Stimulated activated naive CD4-positive, alpha-beta T cell treated with Interleukin-2 at 50 U/mL for 16 hours (primary cell): ENCODE measurements around the gene SPDYE9.
"Not testable (repeated sequence)": the region's sequence is repeated elsewhere in the genome, so short reads cannot be mapped to it uniquely, and the experiment has no call there.

ENCODE experiments used
- DNase-seq: peaks from one replicate; lab custom pipeline; 2025; lab: John Stamatoyannopoulos, UW

The SPDYE9 gene, protein sequence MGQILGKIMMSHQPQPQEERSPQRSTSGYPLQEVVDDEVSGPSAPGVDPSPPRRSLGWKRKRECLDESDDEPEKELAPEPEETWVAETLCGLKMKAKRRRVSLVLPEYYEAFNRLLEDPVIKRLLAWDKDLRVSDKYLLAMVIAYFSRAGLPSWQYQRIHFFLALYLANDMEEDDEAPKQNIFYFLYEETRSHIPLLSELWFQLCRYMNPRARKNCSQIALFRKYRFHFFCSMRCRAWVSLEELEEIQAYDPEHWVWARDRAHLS

DNA sequence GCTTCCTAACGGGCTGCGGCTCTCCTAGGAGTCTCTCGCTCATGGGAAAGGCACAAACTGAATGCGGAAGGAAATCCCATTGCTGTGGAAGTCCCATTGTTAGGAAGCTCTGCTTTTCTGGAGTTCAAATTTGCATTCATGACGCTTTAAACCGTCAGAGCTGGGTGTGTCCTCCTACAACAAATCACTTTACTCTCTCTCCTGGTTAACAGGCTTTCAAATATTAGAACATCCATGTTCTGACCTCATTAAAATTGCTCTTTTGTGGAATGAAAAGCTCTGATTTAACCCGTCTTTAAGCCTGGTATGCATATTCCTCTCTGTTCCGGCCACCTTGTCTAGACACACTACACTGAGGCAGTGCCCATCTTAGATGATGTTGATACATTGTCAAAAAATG is at the start of gene SPDYE9:
SPDYE9 (minus strand) TSS at position 101 of the 400 bp plus-strand sequence. CDS start 1,800 bp downstream, outside the sequence.
- DNase-seq, result not testable (repeated sequence)

DNA sequence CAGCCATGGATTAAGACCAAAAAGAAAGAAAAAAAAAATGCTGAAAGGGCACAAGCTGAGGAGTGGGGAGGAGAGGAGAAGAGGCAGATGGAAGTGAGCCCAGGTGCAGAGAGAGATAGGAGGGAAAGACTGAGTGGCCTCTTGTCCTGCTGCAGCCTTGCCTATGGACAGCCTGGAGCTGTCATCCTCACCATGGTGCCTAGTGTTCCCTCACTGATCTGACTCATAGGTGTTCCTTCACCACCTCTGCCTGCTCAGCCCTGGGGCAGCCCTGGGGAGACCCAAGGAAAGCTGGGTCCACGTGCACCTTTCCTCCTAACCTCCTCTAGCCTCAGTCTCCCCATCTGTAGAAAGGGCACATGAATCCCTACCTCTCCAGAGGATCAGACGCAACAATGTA is 49.0 kb upstream of the SPDYE9 start:
- DNase-seq, result not testable (repeated sequence)

DNA sequence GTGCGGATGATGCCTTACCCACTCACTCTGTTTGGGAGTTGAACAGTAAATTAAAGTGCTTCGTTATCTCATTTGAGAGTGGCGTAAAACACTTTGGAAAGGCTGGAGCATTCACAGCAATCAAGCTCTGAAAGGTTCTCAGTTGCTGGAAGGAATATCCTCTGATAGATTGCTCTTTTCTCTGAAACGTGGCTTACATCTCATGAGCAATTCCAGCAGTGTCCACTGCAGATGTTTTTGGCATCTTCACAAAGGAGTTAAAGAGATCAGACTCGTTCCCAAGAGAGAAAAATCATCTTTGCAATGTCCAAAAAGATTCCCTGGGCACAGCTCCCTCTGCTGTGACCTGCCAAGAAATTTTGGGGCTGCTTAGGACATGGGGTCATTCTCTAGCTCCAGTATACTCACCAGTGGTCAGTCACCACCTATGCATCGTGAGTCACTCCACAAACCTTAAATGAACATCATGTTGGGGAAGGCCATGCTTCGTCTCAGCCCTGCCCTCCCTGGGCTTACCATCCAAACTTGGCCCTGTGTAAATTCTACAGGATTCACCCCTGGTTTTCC is 46.9 kb upstream of the SPDYE9 start:
- not testable (repeated sequence) for DNase-seq

DNA sequence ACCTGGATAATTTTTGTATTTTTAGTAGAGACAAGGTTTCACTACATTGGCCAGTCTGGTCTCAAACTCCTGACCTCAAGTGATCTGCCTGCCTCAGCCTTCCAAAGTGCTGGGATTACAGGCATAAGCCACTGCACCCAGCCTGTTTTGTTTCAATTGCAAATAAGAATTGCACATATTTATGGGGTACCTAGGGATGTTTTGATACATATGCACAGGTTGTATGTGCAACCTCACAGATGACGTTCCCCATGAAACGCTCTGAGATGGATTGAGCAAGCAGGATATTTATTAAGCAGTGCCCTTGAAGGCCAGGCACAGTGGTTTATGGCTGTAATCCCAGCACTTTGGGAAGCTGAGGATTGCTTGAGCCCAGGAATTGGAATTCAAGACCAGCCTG is 44.8 kb upstream of the SPDYE9 start:
- DNase-seq, result not testable (repeated sequence)

DNA sequence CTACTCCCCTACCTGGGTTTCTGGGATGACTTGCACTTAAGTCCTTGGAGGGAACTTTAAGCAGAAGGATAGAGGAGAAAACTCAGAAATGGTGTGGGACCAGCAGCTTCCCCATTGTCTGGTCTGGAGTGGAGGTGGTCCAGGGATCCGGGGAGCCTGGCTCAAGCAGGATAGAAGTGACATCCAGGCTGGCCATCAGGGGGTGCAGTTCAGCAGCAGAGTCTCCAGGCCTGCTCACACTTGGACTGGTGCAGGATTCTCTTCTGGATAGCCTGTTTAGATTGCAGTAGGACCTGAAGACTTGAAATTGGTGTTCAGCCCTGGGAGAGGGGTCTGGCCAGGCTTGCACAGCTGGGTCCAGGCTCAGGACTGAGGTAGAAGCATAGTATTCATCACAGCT is 38.3 kb upstream of the SPDYE9 start:
- not testable (repeated sequence) for DNase-seq

DNA sequence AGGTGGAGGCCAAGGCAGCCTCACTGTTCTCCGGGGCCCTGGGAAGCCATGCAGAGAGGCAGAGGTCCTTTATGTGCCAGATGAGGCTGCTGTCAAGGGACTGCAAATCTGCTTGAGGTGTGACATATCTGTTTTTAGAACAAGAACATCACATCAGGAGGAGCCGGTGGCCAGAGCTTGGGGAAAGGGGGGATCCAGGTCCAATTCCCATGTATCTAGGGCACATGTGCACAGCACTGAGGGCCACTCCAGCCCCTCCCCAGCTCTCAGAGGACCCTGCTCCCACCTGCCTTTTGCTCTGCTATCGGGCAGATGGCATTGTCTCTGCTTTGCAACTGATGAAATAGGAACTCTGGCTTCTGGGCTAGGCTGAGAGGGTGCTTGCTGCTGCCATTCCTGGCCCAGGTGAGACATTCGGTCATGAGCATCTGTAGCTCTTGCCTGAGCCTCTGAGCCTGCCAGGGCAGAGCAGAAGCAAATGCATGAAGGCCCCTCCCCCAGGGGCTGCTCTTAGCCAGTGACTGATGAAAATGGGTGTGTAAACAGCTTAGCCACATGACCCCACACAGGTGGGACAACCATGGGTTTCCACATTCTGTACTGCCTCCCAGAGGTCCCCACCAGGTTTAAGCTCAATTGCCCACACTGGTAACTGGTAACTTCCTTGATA is 37.1 kb upstream of the SPDYE9 start:
- not testable (repeated sequence) for DNase-seq

DNA sequence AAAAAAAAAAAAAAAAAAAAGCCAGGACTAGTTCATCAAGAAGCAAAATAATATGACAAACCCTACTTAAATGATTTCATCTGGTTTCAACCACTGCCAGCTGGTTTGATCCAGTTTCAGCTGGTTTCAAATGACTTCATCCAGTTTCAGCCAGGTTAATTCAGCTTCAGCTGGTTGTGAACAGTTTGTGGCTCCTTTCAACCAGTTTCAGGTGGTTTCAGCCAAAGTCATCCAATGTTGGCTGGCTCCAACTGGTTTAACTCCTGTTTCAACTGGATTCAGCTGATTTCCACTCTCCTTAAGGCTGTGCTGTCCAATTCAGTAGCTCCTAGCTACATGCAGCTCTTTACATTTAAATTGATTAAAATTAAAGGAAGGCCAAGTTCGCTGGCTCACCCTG is 32.3 kb upstream of the SPDYE9 start:
- DNase-seq, result not testable (repeated sequence)

DNA sequence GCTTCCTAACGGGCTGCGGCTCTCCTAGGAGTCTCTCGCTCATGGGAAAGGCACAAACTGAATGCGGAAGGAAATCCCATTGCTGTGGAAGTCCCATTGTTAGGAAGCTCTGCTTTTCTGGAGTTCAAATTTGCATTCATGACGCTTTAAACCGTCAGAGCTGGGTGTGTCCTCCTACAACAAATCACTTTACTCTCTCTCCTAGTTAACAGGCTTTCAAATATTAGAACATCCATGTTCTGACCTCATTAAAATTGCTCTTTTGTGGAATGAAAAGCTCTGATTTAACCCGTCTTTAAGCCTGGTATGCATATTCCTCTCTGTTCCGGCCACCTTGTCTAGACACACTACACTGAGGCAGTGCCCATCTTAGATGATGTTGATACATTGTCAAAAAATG is 28.0 kb downstream of the SPDYE9 start, which contains the start of gene SPDYE11:
SPDYE11 (minus strand) TSS at position 101 of the 400 bp plus-strand sequence. CDS start 1,800 bp downstream, outside the sequence.
- not testable (repeated sequence) for DNase-seq

DNA sequence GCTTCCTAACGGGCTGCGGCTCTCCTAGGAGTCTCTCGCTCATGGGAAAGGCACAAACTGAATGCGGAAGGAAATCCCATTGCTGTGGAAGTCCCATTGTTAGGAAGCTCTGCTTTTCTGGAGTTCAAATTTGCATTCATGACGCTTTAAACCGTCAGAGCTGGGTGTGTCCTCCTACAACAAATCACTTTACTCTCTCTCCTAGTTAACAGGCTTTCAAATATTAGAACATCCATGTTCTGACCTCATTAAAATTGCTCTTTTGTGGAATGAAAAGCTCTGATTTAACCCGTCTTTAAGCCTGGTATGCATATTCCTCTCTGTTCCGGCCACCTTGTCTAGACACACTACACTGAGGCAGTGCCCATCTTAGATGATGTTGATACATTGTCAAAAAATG is 56.2 kb downstream of the SPDYE9 start, which contains the start of gene SPDYE8:
SPDYE8 (minus strand) TSS at position 101 of the 400 bp plus-strand sequence. CDS start 1,800 bp downstream, outside the sequence.
- DNase-seq, result not testable (repeated sequence)
